ENCODE measurements around the gene DBNL.
A peak's percentile ranks its signal among the peaks of the same experiment; 100 is the strongest.

DBNL gene

GRCh38 chr7:44071726-44072363 is 27.3 kb downstream of the DBNL start:
- Histone ChIP-seq H3F3A (ENCODE audit: control insufficient read depth, insufficient read depth) (peaks cover 15% of the 10 kb centered on the region), H3K4me3 (ENCODE audit: low read length) (no peak overlapping the region), H3K9me3 (ENCODE audit: control insufficient read depth, insufficient read depth, low read length) (no peaks in the 10 kb centered on the region), H3K27ac (ENCODE audit: low read depth, low read length) (no peak overlapping the region), H4K20me1 (ENCODE audit: control insufficient read depth, insufficient read depth, low read depth, low read length) (no peaks in the 10 kb centered on the region), H3K27me3 (ENCODE audit: control insufficient read depth, low read length) (peaks cover 14% of the 10 kb centered on the region), H3K4me1 (ENCODE audit: control insufficient read depth, low read length) (peaks cover 5% of the 10 kb centered on the region; the same call in 1 of the 2 replicates), H3K36me3 (ENCODE audit: control insufficient read depth, low read length) (peaks cover 52% of the 10 kb centered on the region), H3K4me2 (ENCODE audit: low read length) (no peak overlapping the region), H3K79me2 (ENCODE audit: control insufficient read depth, low read length) (no peaks in the 10 kb centered on the region), H3K9me2 (replicated peaks; ENCODE audit: control insufficient read depth, low read length) (no peaks in the 10 kb centered on the region)
- TF ChIP-seq EZH2phosphoT487 (IDR thresholded peaks at IDR 0.05; ENCODE audit: borderline replicate concordance, low read length), result no peak
- TF ChIP-seq CTCF (IDR thresholded peaks at IDR 0.05; ENCODE audit: low read depth, low read length, poor library complexity, severe bottlenecking), result no peak

GRCh38 chr7:44072364-44073231 is 28.1 kb downstream of the DBNL start:
- peaks cover 7% of the 10 kb centered on the region; the same call in 1 of the 2 replicates for H3K27me3 ChIP-seq (ENCODE audit: control insufficient read depth, low read length)
- H3K4me1 ChIP-seq (ENCODE audit: control insufficient read depth, low read length), result peaks cover 5% of the 10 kb centered on the region; the same call in 1 of the 2 replicates
- peaks cover 15% of the 10 kb centered on the region for H3F3A ChIP-seq (ENCODE audit: control insufficient read depth, insufficient read depth)
- H3K4me3 ChIP-seq (ENCODE audit: low read length), result no peak overlapping the region
- H3K9me3 ChIP-seq (ENCODE audit: control insufficient read depth, insufficient read depth, low read length), result no peaks in the 10 kb centered on the region
- H4K20me1 ChIP-seq (ENCODE audit: control insufficient read depth, insufficient read depth, low read depth, low read length), result no peaks in the 10 kb centered on the region
- H3K4me2 ChIP-seq (ENCODE audit: low read length), result no peak overlapping the region
- no peaks in the 10 kb centered on the region for H3K79me2 ChIP-seq (ENCODE audit: control insufficient read depth, low read length)
- TF ChIP-seq EZH2phosphoT487 (IDR thresholded peaks at IDR 0.05; ENCODE audit: borderline replicate concordance, low read length), result no peak
- peak; percentile 96 for TF ChIP-seq CTCF (IDR thresholded peaks at IDR 0.05; ENCODE audit: low read depth, low read length, poor library complexity, severe bottlenecking)
- no peak overlapping the region for H3K27ac ChIP-seq (ENCODE audit: low read depth, low read length)
- H3K36me3 ChIP-seq (ENCODE audit: control insufficient read depth, low read length), result peaks cover 59% of the 10 kb centered on the region
- H3K9me2 ChIP-seq (replicated peaks; ENCODE audit: control insufficient read depth, low read length), result no peaks in the 10 kb centered on the region

GRCh38 chr7:44073664-44074348 is 29.3 kb downstream of the DBNL start:
- no peaks in the 10 kb centered on the region for H4K20me1 ChIP-seq (ENCODE audit: control insufficient read depth, insufficient read depth, low read depth, low read length)
- peaks cover 71% of the 10 kb centered on the region for H3K36me3 ChIP-seq (ENCODE audit: control insufficient read depth, low read length)
- H3K4me1 ChIP-seq (ENCODE audit: control insufficient read depth, low read length), result peaks cover 10% of the 10 kb centered on the region
- H3K9me3 ChIP-seq (ENCODE audit: control insufficient read depth, insufficient read depth, low read length), result no peaks in the 10 kb centered on the region
- peaks cover 11% of the 10 kb centered on the region for H3F3A ChIP-seq (ENCODE audit: control insufficient read depth, insufficient read depth)
- H3K27me3 ChIP-seq (ENCODE audit: control insufficient read depth, low read length), result no peaks in the 10 kb centered on the region
- H3K9me2 ChIP-seq (replicated peaks; ENCODE audit: control insufficient read depth, low read length), result no peaks in the 10 kb centered on the region
- no peak overlapping the region for H3K4me2 ChIP-seq (ENCODE audit: low read length)
- H3K27ac ChIP-seq (ENCODE audit: low read depth, low read length), result no peak overlapping the region
- TF ChIP-seq EZH2phosphoT487 (IDR thresholded peaks at IDR 0.05; ENCODE audit: borderline replicate concordance, low read length), result no peak
- no peak for TF ChIP-seq CTCF (IDR thresholded peaks at IDR 0.05; ENCODE audit: low read depth, low read length, poor library complexity, severe bottlenecking)
- no peak overlapping the region for H3K4me3 ChIP-seq (ENCODE audit: low read length)
- no peaks in the 10 kb centered on the region for H3K79me2 ChIP-seq (ENCODE audit: control insufficient read depth, low read length)
